GM12865 (cell line): ENCODE measurements around the gene SYDE2.
"Not testable (repeated sequence)": the region's sequence is repeated elsewhere in the genome, so short reads cannot be mapped to it uniquely, and the experiment has no call there.

Experiments
- DNase-seq: peaks from one replicate; pipeline ENCODE4 v3.0.0; 2010; ENCODE audit warnings: low read depth
- H3K4me3 ChIP-seq: 2 replicates; pipeline ENCODE4 v1.5.1; 2011; ENCODE audit warnings: mild to moderate bottlenecking, low read depth, low read length, control low read depth
- CTCF ChIP-seq: IDR thresholded peaks from 2 replicates; pipeline ENCODE4 v1.5.1; 2011; ENCODE audit warnings: low read length, control low read depth, low read depth, inconsistent platforms; ENCODE audit not compliant: insufficient read depth; ENCODE audit errors: missing control alignments

The SYDE2 gene

GRCh38 chr1:85199667-85200462 is 951 bp downstream of the SYDE2 start:
- peak overlapping the region; percentile 91 for H3K4me3 ChIP-seq
- no peak for TF ChIP-seq CTCF
- no peak for DNase-seq

GRCh38 chr1:85198864-85199263 is 2.0 kb downstream of the SYDE2 start:
- DNase-seq: no peak
- H3K4me3 ChIP-seq: peak overlapping the region; percentile 91
- no peak for TF ChIP-seq CTCF

GRCh38 chr1:85196358-85196757 is 4.5 kb downstream of the SYDE2 start:
- no peak for DNase-seq
- no peak for TF ChIP-seq CTCF
- H3K4me3 ChIP-seq: no peak overlapping the region

GRCh38 chr1:85195703-85196102 is 5.1 kb downstream of the SYDE2 start:
- no peak overlapping the region for H3K4me3 ChIP-seq
- DNase-seq: no peak
- TF ChIP-seq CTCF: no peak

GRCh38 chr1:85192129-85192528 is 8.7 kb downstream of the SYDE2 start:
- DNase-seq, H3K4me3 ChIP-seq: not testable (repeated sequence)

GRCh38 chr1:85189120-85189519 is 11.7 kb downstream of the SYDE2 start:
- TF ChIP-seq CTCF: no peak
- no peak overlapping the region for H3K4me3 ChIP-seq
- peak; percentile 10 for DNase-seq

GRCh38 chr1:85188530-85188929 is 12.3 kb downstream of the SYDE2 start:
- TF ChIP-seq CTCF: no peak
- no peak for DNase-seq
- no peak overlapping the region for H3K4me3 ChIP-seq

- DNase-seq, H3K4me3 ChIP-seq: not testable (repeated sequence)
Observed at GRCh38 chr1:85187021-85187420, 13.8 kb downstream of the SYDE2 start.
